Left cardiac atrium (tissue), 4 donors: ENCODE data around the gene KCNQ2. TPM values are rescaled to one million over a fixed set of nuclear protein-coding genes. Genes with fewer than 3 reads are reported as not detected.

Experiments
- ATAC-seq, 2 donors: fragments of 200-7000 bp; cut with Tn5 transposase; one replicate each; pipeline ENCODE4 v1.9.1; 2020; ENCODE audit warnings: mild to moderate bottlenecking in 2 of 2, moderate library complexity in 2 of 2
- DNase-seq: peaks from one replicate; pipeline ENCODE4 v3.0.0-alpha.2; 2020
- intact Hi-C, 2 donors: fragments of 100-400 bp; cut with DNase I; formaldehyde crosslinking; loops; one replicate each; pipeline versions ENCODE4 v1.14.1 to v1.15.1; 2022 to 2023
- total RNA-seq, 2 donors: library from RNA; stranded (reverse); fragmentation: NEBNext Ultra II Directional; extraction: Animal tissue kit (Norgen Biotek cat#: 25700); gene quantifications; one replicate each; pipeline ENCODE4 v1.2.1, GENCODE V29; 2021
- donor health status: DM: no; HTN: yes; CAD: no.
- donor health status: DM: no; HTN: yes; CAD: no; lungs with severe emphysema.
- donor health status: DM: yes; HTN: yes; CAD: no.
- donor health status: Dilated cardiomyopathy.

The KCNQ2 gene
- total RNA-seq, 2 donors from 2014 or later = 0.91 to 2.0 TPM

DNA sequence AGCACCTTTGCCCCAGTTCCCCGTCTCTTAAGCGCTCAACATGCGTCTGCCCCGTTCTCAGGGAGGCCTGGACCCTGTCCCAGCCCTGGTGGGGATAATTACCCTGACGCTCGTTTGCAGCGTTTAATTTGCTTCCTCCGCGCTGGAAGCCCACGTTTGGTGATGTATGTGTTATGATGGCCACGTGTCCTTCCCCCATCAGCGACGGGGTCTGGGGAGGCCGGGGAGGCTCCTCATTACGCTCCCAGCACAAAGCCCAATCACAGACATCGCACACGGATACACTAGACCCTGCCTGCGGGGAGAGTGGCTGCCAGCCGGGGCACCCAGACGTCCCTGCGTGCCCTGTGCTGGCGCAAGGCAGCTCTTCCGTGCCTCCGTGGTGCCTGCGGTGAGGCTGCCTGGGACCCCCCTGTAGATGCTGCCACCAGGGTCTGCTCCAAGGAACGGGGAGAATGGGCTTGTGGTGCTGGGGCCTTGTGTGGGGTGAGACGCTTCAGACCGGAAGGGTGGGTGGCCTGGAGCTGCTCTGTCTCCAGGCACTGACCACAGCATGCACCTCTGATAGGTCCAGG lies 101.1 kb downstream of the KCNQ2 start:
- ATAC-seq (no peak), DNase-seq (no peak)
- intact Hi-C loops = loop anchor here in 1 of 2 donors (2.0 kb wide), 1 partner anchor 51 kb away; no protein-coding TSS in a partner anchor

DNA sequence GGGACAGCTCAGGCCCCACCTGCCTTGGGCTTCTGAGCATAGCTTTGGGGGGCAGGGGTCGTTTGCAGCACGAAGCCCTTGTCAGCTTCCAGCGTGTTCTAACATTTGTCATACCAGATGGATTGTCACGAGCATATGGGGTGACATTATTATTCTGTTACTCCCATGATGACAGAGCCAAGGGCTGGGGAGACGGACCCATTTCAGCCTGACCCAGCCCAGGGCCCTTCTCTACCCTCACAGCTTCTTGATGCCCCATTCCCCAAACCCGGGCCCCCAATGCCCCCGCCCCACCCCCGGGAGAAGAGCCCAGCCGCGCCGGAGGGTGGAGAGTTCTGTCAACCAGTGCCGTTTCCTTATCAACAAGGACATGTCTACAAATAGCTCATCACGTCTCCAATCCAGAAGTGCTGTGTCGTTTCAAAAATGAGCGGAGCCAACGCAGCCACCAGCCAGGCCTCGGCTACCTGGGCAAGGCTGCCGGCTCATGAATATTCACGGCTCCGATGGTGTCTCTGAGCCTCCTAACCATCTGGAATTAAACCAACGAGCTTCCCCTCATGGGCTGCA lies 101.8 kb downstream of the KCNQ2 start:
- intact Hi-C loops = loop anchor here in 1 of 2 donors (2.0 kb wide), 1 partner anchor 50 kb away; no protein-coding TSS in a partner anchor

GRCh38 chr20:63369724-63370617 lies 102.5 kb downstream of the KCNQ2 start:
- intact Hi-C loops = loop anchor here in 1 of 2 donors (2.0 kb wide), 1 partner anchor 49 kb away; no protein-coding TSS in a partner anchor
- no peak for ATAC-seq

More for the DNA sequence above, 101.8 kb downstream of the KCNQ2 start:
- ATAC-seq = peak; percentile 51 to 63
- no peak for DNase-seq

GRCh38 chr20:63369024-63369530 lies 103.4 kb downstream of the KCNQ2 start:
- no peak for ATAC-seq
- intact Hi-C loops = no loop called here

More at GRCh38 chr20:63369724-63370617, 102.5 kb downstream of the KCNQ2 start:
- no peak for DNase-seq

GRCh38 chr20:63368151-63368550 lies 104.3 kb downstream of the KCNQ2 start:
- intact Hi-C loops = no loop called here
- ATAC-seq (no peak), DNase-seq (no peak)

More at GRCh38 chr20:63369024-63369530, 103.4 kb downstream of the KCNQ2 start:
- DNase-seq = no peak

GRCh38 chr20:63367446-63368055 lies 104.9 kb downstream of the KCNQ2 start:
- no peak for ATAC-seq
- no peak for DNase-seq
- intact Hi-C loops = no loop called here

DNA sequence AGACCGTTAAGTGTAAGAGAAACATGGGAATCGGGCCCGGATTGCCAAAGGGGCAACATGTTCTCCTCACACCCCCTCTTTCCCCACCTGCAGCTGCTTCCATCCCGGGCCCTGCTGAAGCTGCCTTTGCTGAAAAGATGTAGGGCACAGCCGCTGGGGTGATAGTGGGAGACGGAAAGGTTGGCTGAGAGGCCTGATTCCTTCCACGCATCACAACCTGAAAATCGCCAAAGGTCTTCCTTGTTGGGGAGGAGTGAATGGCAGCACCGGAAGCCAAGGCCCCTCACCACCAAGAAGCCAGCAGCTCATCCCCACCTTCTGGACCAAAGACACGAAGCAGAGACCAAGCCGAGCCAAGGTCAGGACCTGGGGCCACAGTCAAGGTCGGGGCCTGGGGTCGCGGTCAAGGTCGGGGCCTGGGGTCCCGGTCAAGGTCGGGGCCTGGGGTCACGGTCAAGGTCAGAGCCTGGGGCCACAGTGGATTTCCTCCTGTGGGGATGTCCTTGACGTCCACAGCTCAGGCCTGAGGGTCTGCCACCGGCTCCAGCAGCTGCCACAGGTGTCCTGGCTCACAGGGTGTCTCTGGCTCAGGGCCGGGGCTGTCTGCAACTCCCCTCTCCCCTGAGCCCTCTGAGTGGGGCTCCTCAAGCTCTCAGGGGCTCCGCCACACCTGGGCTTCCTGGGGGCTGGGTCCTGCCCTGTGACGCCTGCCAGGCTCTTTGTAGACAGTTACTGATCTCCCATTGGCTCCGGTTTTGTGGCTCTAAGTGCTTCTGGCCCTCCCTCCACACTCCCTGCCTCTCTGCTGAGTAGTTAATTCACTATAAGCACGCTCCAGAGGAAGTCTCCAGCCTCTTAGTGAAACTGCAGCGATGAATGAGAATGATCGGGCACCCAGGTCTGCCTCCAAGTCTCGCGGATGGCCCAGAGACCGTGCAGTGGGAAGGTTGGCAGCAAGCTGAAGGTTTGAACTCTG lies 105.8 kb downstream of the KCNQ2 start:
- ATAC-seq (no peak), DNase-seq (no peak)
- intact Hi-C loops = no loop called here

DNA sequence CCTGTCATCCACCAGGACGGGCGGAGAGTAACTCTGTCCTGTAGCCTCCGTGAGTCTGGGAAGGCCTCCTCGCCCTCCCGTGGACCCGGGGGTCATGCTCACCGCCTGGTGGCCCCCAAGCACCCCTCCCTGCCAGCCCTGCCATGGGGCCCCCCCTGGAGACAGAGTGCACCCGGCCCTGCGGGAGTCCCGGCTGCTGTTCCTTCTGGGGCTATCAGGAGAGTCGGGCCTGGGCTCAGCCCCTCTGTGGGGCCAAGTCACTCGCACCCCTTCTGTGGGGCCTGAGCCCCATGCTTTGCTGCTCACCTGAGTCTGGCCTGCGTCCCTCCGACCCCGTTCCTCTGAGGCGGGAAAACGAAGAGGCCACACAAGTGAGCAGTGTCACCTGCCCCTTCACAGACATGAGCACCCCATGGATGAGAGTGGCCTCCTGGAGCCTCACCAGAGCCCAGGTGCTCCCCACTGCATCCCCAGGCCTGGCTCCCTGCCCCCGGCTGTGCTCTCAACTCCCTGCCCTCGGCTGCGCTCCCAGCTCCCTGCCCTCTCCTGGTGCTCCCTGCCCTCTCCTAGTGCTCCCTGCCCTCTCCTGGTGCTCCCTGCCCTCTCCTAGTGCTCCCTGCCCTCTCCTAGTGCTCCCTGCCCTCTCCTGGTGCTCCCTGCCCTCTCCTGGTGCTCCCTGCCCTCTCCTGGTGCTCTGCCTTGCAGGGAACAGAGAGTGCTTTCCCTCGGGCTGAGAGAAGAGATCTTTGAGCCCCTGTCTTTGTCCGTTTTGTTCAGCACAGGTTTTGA lies 106.7 kb downstream of the KCNQ2 start:
- intact Hi-C loops = no loop called here
- DNase-seq (no peak), ATAC-seq (no peak)

GRCh38 chr20:63364801-63365585 lies 107.5 kb downstream of the KCNQ2 start:
- ATAC-seq (no peak), DNase-seq (no peak)
- intact Hi-C loops = no loop called here

DNA sequence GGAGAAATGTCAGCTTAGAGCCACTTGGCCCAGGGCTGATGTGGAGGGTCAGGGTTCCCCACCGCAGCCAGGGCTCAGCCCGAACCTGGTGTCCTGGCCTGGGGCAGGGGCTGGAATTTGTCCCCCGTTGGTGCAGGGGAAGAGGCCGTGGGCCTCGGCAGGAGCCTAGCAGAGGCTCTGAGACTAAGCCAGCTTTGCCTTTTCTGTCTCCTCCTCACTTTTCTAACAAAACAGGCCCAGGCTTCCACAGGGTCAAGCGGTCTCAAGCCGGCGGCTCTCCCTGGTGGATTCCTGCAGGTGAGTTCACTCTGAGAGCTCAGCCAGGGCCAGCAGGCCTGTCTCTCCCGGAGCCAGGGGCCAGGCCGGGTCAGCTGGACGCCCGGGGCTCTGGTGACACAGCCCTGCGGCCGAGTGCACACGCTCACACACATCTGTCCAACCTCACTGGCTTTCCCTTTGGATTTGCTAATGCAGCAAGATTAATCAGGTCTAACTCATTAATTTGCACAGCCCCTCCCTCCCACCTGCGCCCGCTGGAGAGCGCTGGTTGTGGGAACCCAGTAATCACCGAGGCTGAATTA lies 108.4 kb downstream of the KCNQ2 start:
- no peak for ATAC-seq
- intact Hi-C loops = no loop called here
- no peak for DNase-seq

DNA sequence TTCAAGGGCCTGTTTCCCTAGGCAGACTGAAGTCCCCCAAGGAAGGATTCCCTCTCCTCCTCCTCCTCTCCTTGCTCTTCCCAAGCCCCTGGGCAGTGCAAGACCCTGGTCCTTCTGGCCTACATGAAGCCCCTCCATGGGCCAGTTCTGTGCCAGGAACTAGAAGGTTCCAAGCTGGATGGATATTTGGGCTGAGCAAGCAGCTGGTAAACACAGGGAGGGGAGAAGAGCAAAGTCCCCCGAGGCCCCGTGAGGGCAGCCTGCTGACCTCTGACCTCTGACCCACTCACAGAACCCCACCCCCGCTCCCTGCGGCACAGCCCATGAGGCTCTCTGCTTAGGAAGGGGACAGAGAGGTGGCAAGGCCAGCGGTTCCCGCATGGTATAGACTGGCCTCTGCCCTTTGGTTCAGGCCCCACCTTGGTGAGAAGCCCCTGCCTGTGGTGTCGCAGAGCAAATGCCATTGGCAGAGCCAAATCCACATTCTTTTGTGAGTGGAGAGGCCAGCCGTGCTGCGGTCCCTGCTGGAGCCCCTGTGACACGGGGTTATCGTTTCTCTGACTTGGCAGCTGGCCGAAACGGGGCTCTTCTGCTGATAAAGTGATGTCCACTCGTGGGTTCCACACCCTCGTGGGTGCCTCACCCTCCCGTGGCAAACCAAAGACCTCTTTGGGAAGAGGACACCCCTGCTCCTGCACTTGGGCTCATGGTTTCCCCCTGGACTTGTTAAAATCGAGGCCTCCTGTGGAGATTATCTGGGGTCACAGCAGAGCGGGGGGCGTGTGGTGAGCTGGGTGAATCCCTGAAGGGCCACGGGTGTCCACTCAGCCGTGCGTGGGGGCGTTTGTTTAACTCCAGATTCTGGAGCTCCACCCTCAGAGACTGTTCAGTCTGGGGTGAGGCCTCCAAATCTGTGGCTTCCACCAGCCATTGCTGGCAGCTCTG lies 109.2 kb downstream of the KCNQ2 start:
- intact Hi-C loops = no loop called here
- ATAC-seq (no peak), DNase-seq (no peak)

- ATAC-seq (no peak), DNase-seq (no peak)
- intact Hi-C loops = no loop called here
Measured at GRCh38 chr20:63362436-63363009, 109.9 kb downstream of the KCNQ2 start.

GRCh38 chr20:63361519-63362435 lies 110.7 kb downstream of the KCNQ2 start:
- no peak for DNase-seq
- ATAC-seq = no peak
- intact Hi-C loops = no loop called here
